Measurements from ENCODE around the gene NANP. TPM values are rescaled to one million over a fixed set of nuclear protein-coding genes. Genes with fewer than 3 reads are reported as not detected.

NANP gene, protein sequence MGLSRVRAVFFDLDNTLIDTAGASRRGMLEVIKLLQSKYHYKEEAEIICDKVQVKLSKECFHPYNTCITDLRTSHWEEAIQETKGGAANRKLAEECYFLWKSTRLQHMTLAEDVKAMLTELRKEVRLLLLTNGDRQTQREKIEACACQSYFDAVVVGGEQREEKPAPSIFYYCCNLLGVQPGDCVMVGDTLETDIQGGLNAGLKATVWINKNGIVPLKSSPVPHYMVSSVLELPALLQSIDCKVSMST
- total RNA-seq (1 to 10 TPM; 6.3 to 6.9 TPM), polyA plus RNA-seq (ENCODE audit: insufficient read depth, low read depth, low replicate concordance) (4.4 TPM)
- long read RNA-seq, donor 1, transcript NANP-201 (2 exons, 3,964 nt): major isoform, 6 of 6 reads
- long read RNA-seq, donor 1, partial matches to known transcripts: 0 of 6 reads
- long read RNA-seq, donor 1, other reads (novel, unspliced or antisense): 0 of 6 reads
- long read RNA-seq, donor 2, partial matches to known transcripts: 0 of 3 reads
- long read RNA-seq, donor 2, other reads (novel, unspliced or antisense): 0 of 3 reads

DNA sequence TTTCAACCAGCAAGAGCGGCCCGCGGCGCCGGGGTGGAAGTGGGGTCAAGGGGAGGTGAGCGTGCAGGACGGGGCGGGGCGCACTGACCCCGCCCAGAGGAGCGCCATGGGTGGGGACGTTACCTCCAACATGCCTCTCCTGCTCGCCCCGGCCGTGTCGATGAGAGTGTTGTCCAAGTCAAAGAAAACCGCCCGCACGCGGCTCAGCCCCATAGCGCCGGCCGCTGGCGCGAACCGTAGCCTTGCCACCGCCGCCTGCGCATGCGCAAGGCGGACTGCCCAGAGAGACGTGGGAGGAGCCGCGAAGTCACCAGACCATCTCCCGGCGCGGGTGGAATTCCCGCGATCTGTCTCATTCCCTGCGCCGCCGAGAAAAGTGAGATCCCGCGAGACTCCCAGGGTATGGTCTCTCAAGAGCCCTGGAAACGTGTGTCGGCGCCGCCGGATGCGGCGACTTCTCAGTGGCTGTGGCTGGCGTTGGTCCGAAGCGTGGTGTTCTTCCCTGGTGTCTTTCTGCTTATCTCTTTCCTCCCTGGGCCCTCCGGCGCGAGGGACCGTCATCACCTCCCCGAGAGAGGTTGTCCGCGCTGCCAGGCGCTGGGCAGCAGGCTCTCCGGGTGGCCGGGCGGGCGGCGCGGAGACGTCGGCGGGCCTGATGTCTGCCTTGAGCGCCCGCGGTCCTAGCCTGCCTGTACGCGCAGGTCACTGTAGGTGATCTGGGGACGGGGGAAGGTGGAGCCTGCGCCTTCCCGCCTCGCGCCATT is at the start of gene NANP:
TSS of gene NANP (minus strand) at position 279 of the 764 bp plus-strand sequence. CDS start at position 213, 66 bp downstream.
- Histone ChIP-seq H3K36me3 (ENCODE audit: low read depth, missing control alignments) (no peaks in the 10 kb centered on the region), H3K4me3 (peak within 1 kb of the TSS; percentile 71 to 93), H3K27ac (peak within 1 kb of the TSS; percentile 67 to 89), H3K4me1 (peaks cover 11% of the 10 kb centered on the region), H3K9me3 (no peaks in the 10 kb centered on the region), H3K27me3 (no peaks in the 10 kb centered on the region)
- WGBS, 2 donors: 0% methylated on average over 3 to 81 of the region's 81 CpGs
- DNase-seq: peak; percentile 98
- no peak for TF ChIP-seq POLR2A (IDR thresholded peaks at IDR 0.05)
- TF ChIP-seq, protein P1, sequence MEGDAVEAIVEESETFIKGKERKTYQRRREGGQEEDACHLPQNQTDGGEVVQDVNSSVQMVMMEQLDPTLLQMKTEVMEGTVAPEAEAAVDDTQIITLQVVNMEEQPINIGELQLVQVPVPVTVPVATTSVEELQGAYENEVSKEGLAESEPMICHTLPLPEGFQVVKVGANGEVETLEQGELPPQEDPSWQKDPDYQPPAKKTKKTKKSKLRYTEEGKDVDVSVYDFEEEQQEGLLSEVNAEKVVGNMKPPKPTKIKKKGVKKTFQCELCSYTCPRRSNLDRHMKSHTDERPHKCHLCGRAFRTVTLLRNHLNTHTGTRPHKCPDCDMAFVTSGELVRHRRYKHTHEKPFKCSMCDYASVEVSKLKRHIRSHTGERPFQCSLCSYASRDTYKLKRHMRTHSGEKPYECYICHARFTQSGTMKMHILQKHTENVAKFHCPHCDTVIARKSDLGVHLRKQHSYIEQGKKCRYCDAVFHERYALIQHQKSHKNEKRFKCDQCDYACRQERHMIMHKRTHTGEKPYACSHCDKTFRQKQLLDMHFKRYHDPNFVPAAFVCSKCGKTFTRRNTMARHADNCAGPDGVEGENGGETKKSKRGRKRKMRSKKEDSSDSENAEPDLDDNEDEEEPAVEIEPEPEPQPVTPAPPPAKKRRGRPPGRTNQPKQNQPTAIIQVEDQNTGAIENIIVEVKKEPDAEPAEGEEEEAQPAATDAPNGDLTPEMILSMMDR (IDR thresholded peaks at IDR 0.05): peak in 1 of 3 experiments; percentile 14
- intact Hi-C loops (cut with DNase I; ENCODE audit: low total_unique reads): no loop called here

DNA sequence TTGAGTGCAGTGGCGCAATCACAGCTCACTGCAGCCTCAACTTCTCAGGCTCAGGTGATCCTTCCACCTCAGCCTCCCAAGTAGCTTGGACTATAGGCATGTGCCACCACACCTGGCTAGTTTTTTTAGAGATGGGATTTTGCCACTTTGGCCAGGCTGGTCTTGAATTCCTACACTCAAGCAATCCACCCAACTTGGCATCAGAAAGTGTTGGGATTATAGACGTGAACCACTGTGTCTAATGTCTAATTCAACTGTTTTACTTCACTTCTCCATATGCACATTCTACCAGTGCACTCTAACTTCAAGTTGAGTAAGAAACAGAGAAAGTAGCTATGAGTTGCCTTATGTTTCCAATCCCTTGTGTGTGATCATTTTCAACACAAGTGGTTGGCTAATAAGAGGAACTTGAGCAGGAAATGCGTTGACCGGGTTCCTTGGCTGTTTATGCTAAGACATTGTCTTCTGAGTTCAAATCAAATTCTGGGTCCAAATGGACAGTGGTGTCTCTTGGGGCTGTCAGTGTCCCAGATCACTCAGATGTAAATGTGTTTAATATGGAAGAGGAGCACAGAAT is 48.9 kb upstream of the NANP start:
- H3K27ac ChIP-seq: no peak overlapping the region
- peaks cover 5% of the 10 kb centered on the region for H3K4me1 ChIP-seq
- no peaks in the 10 kb centered on the region for H3K36me3 ChIP-seq (ENCODE audit: low read depth, missing control alignments)
- intact Hi-C loops (cut with DNase I; ENCODE audit: low total_unique reads): no loop called here
- H3K9me3 ChIP-seq: no peaks in the 10 kb centered on the region
- TF ChIP-seq, protein P1 (IDR thresholded peaks at IDR 0.05): no peak
- no peak for TF ChIP-seq POLR2A (IDR thresholded peaks at IDR 0.05)
- no peak for DNase-seq
- no peaks in the 10 kb centered on the region for H3K27me3 ChIP-seq
- H3K4me3 ChIP-seq: no peak overlapping the region
- WGBS, 2 donors: 78 to 93% methylated on average over 4 of the region's 4 CpGs

DNA sequence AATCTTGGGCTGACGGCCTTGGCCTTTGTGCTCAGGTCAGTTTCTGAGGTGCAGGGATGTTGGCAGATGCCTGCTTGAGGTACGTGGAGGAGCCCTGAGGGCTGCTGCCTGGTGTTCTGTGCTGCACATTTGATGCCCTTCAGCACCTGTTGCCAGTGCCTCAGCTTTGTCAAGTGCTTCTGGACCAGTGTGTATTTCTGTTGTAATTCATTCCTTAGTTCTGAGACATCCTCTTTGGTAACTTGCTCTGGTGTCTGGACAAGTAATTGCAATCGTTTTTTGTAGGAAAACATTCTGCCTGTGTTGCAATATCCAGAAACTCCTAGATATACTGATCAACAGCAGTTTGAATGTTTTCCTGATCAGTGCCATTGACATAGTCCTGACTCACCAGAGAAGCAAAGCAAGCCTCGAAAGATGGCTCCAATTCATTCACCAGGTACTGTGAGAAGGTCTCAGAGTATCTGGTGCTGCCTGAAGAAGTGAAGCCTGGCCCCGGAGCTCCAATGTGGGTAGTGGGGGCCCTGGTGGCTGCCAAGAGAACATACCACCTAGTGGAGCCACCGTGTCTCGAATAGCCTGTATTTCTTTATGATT is 46.1 kb upstream of the NANP start:
- H3K4me1 ChIP-seq: peaks cover 5% of the 10 kb centered on the region
- no peak overlapping the region for H3K4me3 ChIP-seq
- no peaks in the 10 kb centered on the region for H3K36me3 ChIP-seq (ENCODE audit: low read depth, missing control alignments)
- H3K9me3 ChIP-seq: no peaks in the 10 kb centered on the region
- no peak overlapping the region for H3K27ac ChIP-seq
- H3K27me3 ChIP-seq: no peaks in the 10 kb centered on the region
- DNase-seq: no peak
- intact Hi-C loops (cut with DNase I; ENCODE audit: low total_unique reads): no loop called here
- WGBS, 2 donors: 74 to 75% methylated on average over 6 to 7 of the region's 7 CpGs
- no peak for TF ChIP-seq POLR2A (IDR thresholded peaks at IDR 0.05)
- TF ChIP-seq, protein P1 (IDR thresholded peaks at IDR 0.05): no peak

DNA sequence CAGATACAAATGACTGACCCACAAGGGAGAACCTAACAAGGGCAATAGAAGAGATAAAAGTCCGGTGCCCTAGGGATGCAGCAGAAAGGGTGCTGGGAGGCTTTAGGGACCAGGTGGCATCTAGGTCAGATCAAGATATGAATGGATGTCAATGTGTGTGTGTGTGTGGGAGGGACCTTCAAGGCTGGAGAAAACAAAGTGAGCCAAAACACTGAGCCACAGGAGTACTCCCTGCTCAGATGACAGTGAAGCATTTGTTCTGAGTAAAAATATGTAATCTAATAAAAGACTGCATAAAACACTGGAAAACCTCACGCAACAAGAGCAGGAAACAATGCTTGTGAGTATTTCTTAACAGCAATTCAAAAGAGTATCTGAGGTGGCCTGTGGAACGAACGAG is 44.6 kb upstream of the NANP start:
- no peaks in the 10 kb centered on the region for H3K9me3 ChIP-seq
- H3K36me3 ChIP-seq (ENCODE audit: low read depth, missing control alignments): no peaks in the 10 kb centered on the region
- peaks cover 5% of the 10 kb centered on the region for H3K4me1 ChIP-seq
- no peak overlapping the region for H3K4me3 ChIP-seq
- no peaks in the 10 kb centered on the region for H3K27me3 ChIP-seq
- H3K27ac ChIP-seq: peak overlapping the region in 1 of 2 donors; percentile 50
- no peak for TF ChIP-seq POLR2A (IDR thresholded peaks at IDR 0.05)
- TF ChIP-seq, protein P1 (IDR thresholded peaks at IDR 0.05): no peak
- DNase-seq: peak; percentile 78
- WGBS, 2 donors: 51 to 56% methylated on average over 4 of the region's 4 CpGs
- intact Hi-C loops (cut with DNase I; ENCODE audit: low total_unique reads): no loop called here

Data from testis (tissue), 5 donors.